Activated CD4-positive, alpha-beta T cell treated with anti-CD3 and anti-CD28 coated beads for 48 hours (primary cell): Measurements from ENCODE around the gene TSC22D3.
"Not testable (repeated sequence)": the region's sequence is repeated elsewhere in the genome, so short reads cannot be mapped to it uniquely, and the experiment has no call there.

ENCODE experiments used
- DNase-seq: peaks from one replicate; pipeline ENCODE4 v3.0.0-alpha.2; 2020

Gene TSC22D3

DNA sequence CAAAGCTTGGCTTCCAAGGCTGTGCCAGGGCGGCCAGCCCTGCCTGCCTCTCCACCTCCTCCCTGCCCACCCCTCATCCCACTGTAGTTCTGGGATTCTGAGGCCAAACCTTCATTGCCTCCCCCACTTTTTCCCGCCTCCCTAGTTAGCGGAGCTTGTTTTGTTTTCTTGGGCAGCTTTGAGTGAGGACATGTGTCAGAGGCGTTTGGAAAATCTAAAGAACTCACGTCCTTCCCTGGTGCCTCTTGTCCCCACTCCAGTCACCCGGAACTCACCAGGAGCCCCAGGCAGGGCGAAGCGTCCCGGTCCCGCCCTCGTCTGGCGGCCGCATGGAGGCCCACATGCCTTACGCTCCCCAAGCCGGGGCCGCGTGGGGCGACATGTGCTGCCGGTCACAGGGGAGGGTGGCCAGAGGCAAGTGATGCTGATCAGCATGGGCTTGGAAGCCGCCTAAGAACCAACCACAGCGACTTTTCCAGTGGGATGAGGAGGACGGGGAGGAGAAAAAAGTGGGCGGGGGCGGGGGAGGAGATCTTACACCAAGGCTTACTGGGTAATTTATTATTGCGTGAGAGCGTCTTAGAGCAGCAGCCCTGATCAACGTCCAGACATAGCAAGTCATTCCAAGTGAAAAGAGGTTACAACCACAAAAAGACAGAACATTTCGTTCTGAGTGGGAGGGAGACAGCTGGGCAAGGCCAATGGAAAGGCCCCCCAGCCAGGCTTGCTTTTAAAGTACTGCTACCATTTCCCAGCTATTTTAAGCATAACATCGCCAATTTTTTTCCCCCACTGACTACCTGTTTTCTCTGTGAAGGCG lies 98.8 kb downstream of the TSC22D3 start:
- DNase-seq = peak; percentile 68

GRCh38 chrX:107675823-107676555 lies 99.6 kb downstream of the TSC22D3 start:
- DNase-seq = peak; percentile 26

DNA sequence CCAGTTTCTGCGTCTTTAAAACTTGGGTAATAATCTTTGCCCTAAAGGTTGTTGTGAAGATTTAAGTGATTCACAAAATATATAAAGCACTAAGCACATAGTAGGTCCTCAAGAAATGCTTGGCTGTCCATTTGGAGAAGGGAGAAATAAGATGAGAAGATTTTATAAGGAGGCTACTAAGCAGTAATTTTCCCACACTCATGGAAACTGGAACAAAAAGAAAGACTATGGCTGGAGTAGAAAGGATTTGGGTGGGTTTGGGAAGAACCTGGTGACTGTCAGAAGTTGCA lies 100.3 kb downstream of the TSC22D3 start:
- DNase-seq = no peak

DNA sequence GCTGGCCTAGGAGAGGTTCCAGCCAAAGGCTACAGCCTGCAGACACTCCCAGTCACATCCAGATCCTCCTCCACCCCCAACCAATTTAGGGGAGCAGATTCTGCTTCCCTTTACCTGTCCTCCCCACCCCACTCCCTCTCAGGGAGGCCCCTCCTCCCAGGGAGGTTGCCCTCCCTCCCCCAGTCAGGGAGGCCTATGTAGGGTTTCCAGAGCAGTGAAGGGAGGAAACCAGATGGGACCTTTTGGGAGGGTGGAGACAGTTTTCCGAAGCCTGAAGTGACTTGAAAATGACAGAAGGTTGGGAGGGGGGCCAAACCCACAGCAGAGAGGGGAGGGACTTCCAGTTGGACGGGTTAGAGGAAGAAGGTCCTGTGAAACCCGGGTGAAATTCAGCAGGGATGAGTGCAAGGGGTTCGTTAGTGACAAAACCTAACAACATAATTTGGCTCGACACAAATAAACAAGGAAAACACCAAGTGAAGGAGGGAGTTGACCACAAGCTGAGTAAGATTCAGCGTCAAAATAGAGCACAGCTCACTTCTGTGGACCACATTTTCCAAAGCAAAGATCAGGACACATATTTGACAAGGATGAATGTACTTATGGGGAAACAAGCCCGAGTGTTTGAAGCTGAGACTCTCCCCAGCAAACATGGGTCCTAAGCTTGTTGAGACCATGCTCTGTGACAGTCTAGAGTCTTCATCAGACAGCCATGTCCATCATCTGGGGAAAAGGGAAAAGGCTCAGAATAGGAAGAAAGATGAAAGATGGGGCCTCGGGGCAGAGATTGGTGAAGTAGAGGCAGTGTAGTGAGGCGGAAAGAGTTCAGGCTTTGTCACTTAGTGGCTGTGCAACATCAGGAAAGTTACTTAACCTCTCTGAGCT lies 100.9 kb downstream of the TSC22D3 start:
- DNase-seq = peak; percentile 39

- peak; percentile 88 for DNase-seq
These were observed 101.6 kb downstream of the TSC22D3 start for GRCh38 chrX:107673933-107674479.

GRCh38 chrX:107673431-107673830 lies 102.2 kb downstream of the TSC22D3 start:
- no peak for DNase-seq

GRCh38 chrX:107672955-107673378 lies 102.6 kb downstream of the TSC22D3 start:
- peak; percentile 75 for DNase-seq

DNA sequence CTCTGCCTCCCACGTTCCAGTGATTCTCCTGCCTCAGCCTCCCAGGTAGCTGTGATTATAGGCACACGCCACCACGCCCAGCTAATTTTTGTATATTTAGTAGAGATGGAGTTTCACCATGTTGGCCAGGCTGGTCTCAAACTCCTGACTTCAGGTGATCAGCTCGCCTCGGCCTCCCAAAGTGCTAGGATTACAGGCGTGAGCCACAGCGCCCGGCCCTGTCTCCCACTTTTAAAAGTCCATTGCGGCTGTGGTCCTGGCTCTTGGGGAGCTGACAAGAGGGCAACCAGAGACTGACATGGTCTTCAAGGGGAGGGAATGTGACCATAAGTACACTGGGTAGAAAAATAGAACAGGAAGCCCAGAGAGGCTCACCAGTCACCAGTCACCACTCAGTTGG lies 104.3 kb downstream of the TSC22D3 start:
- not testable (repeated sequence) for DNase-seq

DNA sequence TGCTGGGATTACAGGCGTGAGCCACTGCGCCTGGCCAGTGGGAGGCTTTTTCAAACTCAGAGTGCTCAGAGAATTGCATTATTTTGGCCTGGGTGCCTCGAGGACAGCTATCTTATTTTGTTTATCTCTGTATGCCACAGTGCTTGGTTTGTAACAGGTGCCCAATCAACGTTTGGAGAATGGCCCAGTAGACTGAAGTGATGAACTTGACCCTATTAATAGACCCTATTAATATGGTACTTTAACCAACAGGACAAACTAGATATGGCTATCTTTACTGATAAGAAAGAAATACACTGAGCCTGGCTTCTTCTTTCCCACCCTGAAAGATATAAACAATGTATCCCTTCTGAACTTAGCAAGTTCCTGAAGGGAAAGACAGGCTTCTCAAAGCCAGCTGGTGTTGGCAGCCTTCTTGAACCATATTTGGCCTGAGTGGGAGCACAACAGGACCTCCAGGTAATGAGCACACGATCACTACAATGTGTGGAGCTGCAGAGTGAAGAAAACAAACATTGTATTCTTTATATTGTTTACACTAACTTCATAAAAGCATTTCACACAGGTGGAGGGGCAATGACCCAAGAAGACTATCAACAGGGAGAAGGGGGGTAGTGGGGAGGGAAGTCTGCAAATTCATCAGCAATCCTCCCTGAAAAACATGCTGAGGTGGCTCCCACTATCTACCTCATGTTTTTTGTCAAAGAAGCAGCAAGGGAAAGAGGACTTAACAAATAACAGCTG lies 105.5 kb downstream of the TSC22D3 start:
- DNase-seq = no peak

DNA sequence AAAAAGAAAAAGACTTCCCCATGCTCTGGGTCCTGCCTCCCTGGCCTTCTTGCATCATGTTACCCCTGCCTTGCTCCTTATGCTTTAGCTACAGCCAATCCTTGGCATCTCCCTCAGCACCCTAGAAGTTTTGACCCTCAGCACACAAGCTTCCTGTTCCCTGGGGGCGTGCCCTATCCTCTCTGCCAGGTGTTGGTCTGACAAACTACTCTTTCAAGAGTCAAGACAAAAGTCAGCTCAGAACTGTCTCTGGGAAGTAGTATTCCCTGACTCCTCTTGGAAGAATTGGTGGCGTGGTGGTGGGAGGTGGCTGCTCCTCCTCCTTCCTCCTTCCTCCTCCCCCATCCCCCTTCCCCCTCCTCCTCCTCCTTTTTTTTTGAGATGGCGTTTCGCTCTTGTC lies 106.3 kb downstream of the TSC22D3 start:
- DNase-seq = no peak

- not testable (repeated sequence) for DNase-seq
These were observed 106.9 kb downstream of the TSC22D3 start for GRCh38 chrX:107668710-107669109.

DNA sequence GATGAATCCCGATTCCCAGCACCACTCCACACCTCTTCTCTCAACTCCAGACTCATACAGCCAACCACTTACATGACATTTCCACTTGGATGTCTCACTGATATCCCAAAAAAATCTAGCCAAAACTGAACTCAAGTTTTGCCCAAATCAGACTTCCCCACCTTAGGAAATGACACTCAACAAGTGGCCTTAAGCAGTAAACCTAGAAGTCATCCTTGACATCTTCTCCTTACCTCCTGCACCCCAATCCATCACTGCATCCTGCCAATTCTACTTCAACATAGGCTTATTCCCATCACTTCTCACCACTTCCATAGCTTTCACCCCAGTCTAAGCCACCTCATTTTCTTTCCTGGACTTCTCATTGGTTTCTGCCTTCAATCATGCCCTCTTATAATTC lies 108.2 kb downstream of the TSC22D3 start:
- DNase-seq = no peak

DNA sequence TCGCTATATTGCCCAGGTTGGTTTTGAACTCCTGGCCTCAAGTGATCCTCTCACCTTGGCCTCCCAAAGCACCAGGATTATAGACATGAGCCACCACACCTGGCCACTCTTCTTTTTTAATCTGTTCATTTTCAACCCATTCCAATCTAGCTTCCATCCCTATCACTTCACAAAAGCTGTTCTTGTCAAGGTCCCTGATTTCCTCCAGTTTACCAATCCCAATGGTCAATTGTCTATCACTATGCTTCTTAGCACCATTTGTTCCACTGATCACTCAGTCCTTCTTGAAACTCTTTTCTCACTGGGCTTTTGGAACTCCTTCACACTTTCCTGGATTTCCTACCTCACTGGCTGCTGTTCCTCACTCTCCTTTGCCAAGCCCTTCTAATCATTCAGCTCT lies 108.7 kb downstream of the TSC22D3 start:
- DNase-seq = no peak
